MCF 10A (cell line): Measurements from ENCODE around the gene PCSK7. TPM values are rescaled to one million over a fixed set of nuclear protein-coding genes. Genes with fewer than 3 reads are reported as not detected.
A peak's percentile ranks its signal among the peaks of the same experiment; 100 is the strongest.
"Not testable (repeated sequence)": the region's sequence is repeated elsewhere in the genome, so short reads cannot be mapped to it uniquely, and the experiment has no call there.

ENCODE experiments used
- BruUV-seq: library from RNA; stranded (reverse); fragments of 400-500 nt; replicated peaks from 2 replicates; lab custom pipeline; 2021; lab: Mats Ljungman, UMichigan
- CTCF ChIA-PET: fragments of 300-600 bp; sonication (Branson Sonifier 250); formaldehyde crosslinking; extraction: SDS; loops from one replicate; lab custom pipeline; 2021; ENCODE audit warnings: antibody characterized with exemption, inconsistent platforms; lab: Yijun Ruan, JAX
- POLR2A ChIA-PET: fragments of 300-600, 350-650 bp; sonication (Branson Sonifier 250); formaldehyde crosslinking; extraction: SDS; loops from one replicate; lab custom pipeline; 2020; ENCODE audit warnings: antibody characterized with exemption, inconsistent platforms; lab: Yijun Ruan, JAX
- DNase-seq: peaks from one replicate; pipeline ENCODE4 v3.0.0-alpha.2; 2018; ENCODE audit not compliant: unreplicated experiment
- H3K27ac Mint-ChIP-seq: one replicate; pipeline ENCODE4 v1.8.0; 2022; ENCODE audit warnings: mild to moderate bottlenecking, low read depth, mixed read lengths; ENCODE audit not compliant: unreplicated experiment
- H3K27me3 Mint-ChIP-seq: one replicate; pipeline ENCODE4 v1.8.0; 2022; ENCODE audit warnings: mixed read lengths; ENCODE audit not compliant: insufficient read depth, unreplicated experiment
- H3K36me3 Mint-ChIP-seq: one replicate; pipeline ENCODE4 v1.8.0; 2022; ENCODE audit warnings: mild to moderate bottlenecking, moderate library complexity, mixed read lengths; ENCODE audit not compliant: insufficient read depth, unreplicated experiment
- H3K4me1 Mint-ChIP-seq: one replicate; pipeline ENCODE4 v1.8.0; 2022; ENCODE audit warnings: mixed read lengths; ENCODE audit not compliant: insufficient read depth, unreplicated experiment
- H3K4me3 Mint-ChIP-seq: one replicate; pipeline ENCODE4 v1.8.0; 2022; ENCODE audit warnings: mild to moderate bottlenecking, moderate library complexity, mixed read lengths; ENCODE audit not compliant: unreplicated experiment
- H3K9me3 Mint-ChIP-seq: one replicate; pipeline ENCODE4 v1.8.0; 2022; ENCODE audit warnings: mixed read lengths; ENCODE audit not compliant: unreplicated experiment
- intact Hi-C: fragments of 100-400 bp; cut with micrococcal nuclease; formaldehyde crosslinking; loops from 2 replicates; pipeline ENCODE4 v1.14.1; 2022
- total RNA-seq: library from RNA; stranded (reverse); gene quantifications from 2 replicates; pipeline ENCODE4 v1.2.3, GENCODE V29; 2022
- TF ChIP-seq, protein P1 (sequence below): fragments of 200-600 bp; IDR thresholded peaks from one replicate; pipeline ENCODE4 v1.8.0; 2022; ENCODE audit warnings: antibody characterized with exemption, mild to moderate bottlenecking; ENCODE audit not compliant: unreplicated experiment

The PCSK7 gene
- total RNA-seq, 1 experiment from 2014 or later: 58.6 TPM

DNA sequence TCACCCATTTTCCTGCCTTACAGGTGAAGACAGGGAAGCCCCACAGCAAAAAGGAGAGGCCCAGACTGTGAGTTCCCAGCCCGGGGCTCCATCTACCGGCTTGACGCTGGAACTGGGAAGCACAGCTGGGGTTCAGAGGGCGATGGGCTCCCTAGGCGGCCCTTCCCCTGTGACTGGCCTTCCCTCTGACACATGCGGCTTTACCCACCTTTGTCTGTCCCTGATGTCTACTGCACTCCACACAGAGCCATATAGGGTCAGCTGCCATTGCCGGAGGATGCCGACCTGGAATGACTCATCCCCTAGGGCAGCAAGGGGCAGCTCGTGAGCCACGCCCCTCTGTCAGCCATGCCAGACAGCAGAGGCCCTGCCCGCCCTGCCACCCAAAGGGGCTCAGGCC is 25.0 kb downstream of the PCSK7 start:
- H3K9me3 Mint-ChIP-seq, POLR2A ChIA-PET, H3K4me1 Mint-ChIP-seq, H3K27ac Mint-ChIP-seq, H3K4me3 Mint-ChIP-seq, H3K27me3 Mint-ChIP-seq, CTCF ChIA-PET, BruUV-seq, DNase-seq: not testable (repeated sequence)
- intact Hi-C loops: loop anchor here (5.0 kb wide), 1 partner anchor 75 kb away; no protein-coding TSS in a partner anchor
- H3K36me3 Mint-ChIP-seq: peaks cover 12% of the 10 kb centered on the region

DNA sequence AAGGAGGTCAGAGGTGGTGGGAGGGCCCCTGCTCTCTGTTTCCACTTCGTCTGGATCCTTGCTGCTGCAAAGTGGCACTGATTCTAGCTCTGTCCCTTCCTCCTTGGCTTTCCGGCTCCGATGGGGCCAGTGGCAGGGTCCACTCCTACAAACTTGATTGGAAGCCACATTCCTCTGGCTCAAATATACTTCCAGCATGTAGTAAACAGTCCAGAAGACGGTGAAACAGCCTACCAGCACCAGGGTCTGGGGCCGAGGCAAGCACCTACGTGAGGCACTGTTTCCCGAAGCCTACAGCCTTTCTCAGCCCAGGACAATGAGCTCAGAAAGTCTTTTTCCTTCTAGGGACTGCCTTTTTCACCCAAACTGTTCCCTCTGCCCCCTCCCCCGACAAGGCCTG is 25.8 kb downstream of the PCSK7 start:
- DNase-seq, H3K4me3 Mint-ChIP-seq, CTCF ChIA-PET, H3K27me3 Mint-ChIP-seq, H3K4me1 Mint-ChIP-seq, H3K27ac Mint-ChIP-seq, H3K9me3 Mint-ChIP-seq: not testable (repeated sequence)
- POLR2A ChIA-PET: interaction anchor here (0.6 kb wide), 1 partner anchor 28 kb away, joined by 3 read pairs; no protein-coding TSS in a partner anchor
- peaks cover 12% of the 10 kb centered on the region for H3K36me3 Mint-ChIP-seq
- intact Hi-C loops: loop anchor here (5.0 kb wide), 1 partner anchor 74 kb away; no protein-coding TSS in a partner anchor
- BruUV-seq: TSS peak; percentile 50

DNA sequence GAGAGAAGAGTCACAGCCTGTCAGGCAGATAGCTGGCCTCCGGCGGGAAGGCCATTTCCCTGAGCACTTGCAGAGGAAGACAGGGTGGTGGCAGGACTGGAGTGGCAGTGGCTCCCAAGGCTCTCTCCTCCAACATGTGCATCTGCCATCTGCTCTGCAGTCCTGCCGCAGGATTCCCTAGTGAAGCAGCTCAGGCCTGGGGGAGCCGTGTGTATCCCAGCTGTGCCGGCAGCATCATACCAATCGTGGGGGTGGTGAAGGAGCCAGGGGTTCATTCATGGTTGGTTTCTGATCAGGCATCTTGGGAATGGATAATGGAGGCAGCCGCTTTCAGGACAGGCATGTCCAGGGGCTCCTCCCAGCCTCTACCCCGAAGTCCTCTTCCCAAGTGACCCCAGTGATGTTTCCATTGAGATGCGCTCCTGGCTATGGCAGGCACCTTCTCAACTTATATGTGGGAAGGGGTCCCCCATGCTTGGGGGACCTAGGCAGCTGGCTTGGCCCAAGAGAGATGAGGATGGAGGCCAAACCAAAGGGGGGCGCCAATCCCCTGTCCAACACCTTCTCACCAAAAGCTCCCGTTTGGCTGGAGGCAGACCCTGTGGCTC is 26.6 kb downstream of the PCSK7 start:
- no peak for DNase-seq
- TF ChIP-seq, protein P1, sequence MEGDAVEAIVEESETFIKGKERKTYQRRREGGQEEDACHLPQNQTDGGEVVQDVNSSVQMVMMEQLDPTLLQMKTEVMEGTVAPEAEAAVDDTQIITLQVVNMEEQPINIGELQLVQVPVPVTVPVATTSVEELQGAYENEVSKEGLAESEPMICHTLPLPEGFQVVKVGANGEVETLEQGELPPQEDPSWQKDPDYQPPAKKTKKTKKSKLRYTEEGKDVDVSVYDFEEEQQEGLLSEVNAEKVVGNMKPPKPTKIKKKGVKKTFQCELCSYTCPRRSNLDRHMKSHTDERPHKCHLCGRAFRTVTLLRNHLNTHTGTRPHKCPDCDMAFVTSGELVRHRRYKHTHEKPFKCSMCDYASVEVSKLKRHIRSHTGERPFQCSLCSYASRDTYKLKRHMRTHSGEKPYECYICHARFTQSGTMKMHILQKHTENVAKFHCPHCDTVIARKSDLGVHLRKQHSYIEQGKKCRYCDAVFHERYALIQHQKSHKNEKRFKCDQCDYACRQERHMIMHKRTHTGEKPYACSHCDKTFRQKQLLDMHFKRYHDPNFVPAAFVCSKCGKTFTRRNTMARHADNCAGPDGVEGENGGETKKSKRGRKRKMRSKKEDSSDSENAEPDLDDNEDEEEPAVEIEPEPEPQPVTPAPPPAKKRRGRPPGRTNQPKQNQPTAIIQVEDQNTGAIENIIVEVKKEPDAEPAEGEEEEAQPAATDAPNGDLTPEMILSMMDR: no peak
- H3K36me3 Mint-ChIP-seq: peaks cover 12% of the 10 kb centered on the region
- intact Hi-C loops: loop anchor here (5.0 kb wide), 1 partner anchor 73 kb away; no protein-coding TSS in a partner anchor
- H3K9me3 Mint-ChIP-seq: no peaks in the 10 kb centered on the region
- no peaks in the 10 kb centered on the region for H3K4me1 Mint-ChIP-seq
- no peaks in the 10 kb centered on the region for H3K27me3 Mint-ChIP-seq
- no TSS peak for BruUV-seq
- no peak overlapping the region for H3K4me3 Mint-ChIP-seq
- POLR2A ChIA-PET: interaction anchor here (0.6 kb wide), 2 partner anchors 20 to 29 kb away, joined by 3 to 5 read pairs; no protein-coding TSS in a partner anchor
- H3K27ac Mint-ChIP-seq: peak overlapping the region; percentile 44
- CTCF ChIA-PET: interaction anchor here (1.0 to 1.2 kb wide), 2 partner anchors 21 to 45 kb away, joined by 3 to 4 read pairs; no protein-coding TSS in a partner anchor

DNA sequence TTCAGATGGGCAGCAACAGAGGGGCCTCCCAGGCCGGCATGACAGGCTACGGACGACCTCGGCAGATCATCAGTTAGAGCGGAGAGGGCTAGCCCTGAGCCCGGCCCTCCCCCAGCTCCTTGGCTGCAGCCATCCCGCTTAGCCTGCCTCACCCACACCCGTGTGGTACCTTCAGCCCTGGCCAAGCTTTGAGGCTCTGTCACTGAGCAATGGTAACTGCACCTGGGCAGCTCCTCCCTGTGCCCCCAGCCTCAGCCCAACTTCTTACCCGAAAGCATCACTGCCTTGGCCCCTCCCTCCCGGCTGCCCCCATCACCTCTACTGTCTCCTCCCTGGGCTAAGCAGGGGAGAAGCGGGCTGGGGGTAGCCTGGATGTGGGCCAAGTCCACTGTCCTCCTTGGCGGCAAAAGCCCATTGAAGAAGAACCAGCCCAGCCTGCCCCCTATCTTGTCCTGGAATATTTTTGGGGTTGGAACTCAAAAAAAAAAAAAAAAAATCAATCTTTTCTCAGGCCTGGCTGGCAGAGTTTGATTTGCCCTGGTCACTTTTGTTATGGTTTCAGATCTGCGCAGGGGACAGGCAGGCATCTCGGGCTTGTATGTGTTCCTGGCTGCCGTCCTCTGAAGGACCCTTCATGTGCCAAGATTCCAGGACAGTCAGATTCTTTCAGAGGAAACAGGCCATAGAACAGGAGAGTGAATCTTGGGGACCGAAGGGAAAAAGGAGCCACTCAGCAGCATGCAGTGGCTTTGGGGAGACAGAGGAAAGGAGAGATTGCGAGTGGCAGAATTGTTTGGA is 27.4 kb downstream of the PCSK7 start:
- POLR2A ChIA-PET: interaction anchor here (0.6 to 0.7 kb wide), 2 partner anchors 10 to 21 kb away, joined by 3 to 5 read pairs; no protein-coding TSS in a partner anchor
- intact Hi-C loops: loop anchor here (5.0 kb wide), 1 partner anchor 72 kb away; no protein-coding TSS in a partner anchor
- Mint-ChIP-seq H3K36me3 (peaks cover 12% of the 10 kb centered on the region), H3K9me3 (no peaks in the 10 kb centered on the region), H3K4me3 (no peak overlapping the region), H3K27ac (peak overlapping the region; percentile 44), H3K27me3 (no peaks in the 10 kb centered on the region), H3K4me1 (no peaks in the 10 kb centered on the region)
- TF ChIP-seq, protein P1: no peak
- BruUV-seq: TSS peak; percentile 50
- CTCF ChIA-PET: interaction anchor here (0.9 to 1.2 kb wide), 3 partner anchors 16 to 44 kb away, joined by 3 to 4 read pairs (median 4); no protein-coding TSS in a partner anchor
- no peak for DNase-seq
